Activated T-cell treated with anti-CD3 and anti-CD28 coated beads for 24 hours (primary cell): ENCODE results near the gene PTPRU.
"Not testable (repeated sequence)": the region's sequence is repeated elsewhere in the genome, so short reads cannot be mapped to it uniquely, and the experiment has no call there.

Source experiments
- DNase-seq: peaks from one replicate; pipeline ENCODE4 v3.0.0-alpha.2; 2020; ENCODE audit warnings: low read depth

PTPRU gene

GRCh38 chr1:29222260-29222659 is 14.1 kb upstream of the PTPRU start:
- DNase-seq = not testable (repeated sequence)

- DNase-seq = no peak
Observed at GRCh38 chr1:29222686-29223085, 13.6 kb upstream of the PTPRU start.

GRCh38 chr1:29223521-29223920 is 12.8 kb upstream of the PTPRU start:
- DNase-seq = no peak

- no peak for DNase-seq
Observed at GRCh38 chr1:29224356-29224837, 11.9 kb upstream of the PTPRU start.

GRCh38 chr1:29225361-29225760 is 11.0 kb upstream of the PTPRU start:
- DNase-seq = no peak

- DNase-seq = no peak
Observed at GRCh38 chr1:29227511-29227910, 8.8 kb upstream of the PTPRU start.

- no peak for DNase-seq
Observed at GRCh38 chr1:29230204-29230552, 6.1 kb upstream of the PTPRU start.

GRCh38 chr1:29230553-29231378 is 5.6 kb upstream of the PTPRU start, which contains the start of gene MECR:
Gene MECR (minus strand): TSS chr1:29230934. CDS start chr1:29230906, 28 bp downstream.
- DNase-seq = peak; percentile 95

- no peak for DNase-seq
Observed at GRCh38 chr1:29232387-29232786, 3.9 kb upstream of the PTPRU start.

GRCh38 chr1:29233693-29234092 is 2.6 kb upstream of the PTPRU start:
- no peak for DNase-seq

GRCh38 chr1:29234471-29234870 is 1.9 kb upstream of the PTPRU start:
- no peak for DNase-seq

- not testable (repeated sequence) for DNase-seq
Observed at GRCh38 chr1:29234881-29235280, 1.4 kb upstream of the PTPRU start.

GRCh38 chr1:29236712-29237128 is 398 bp downstream of the PTPRU start:
- no peak for DNase-seq

GRCh38 chr1:29237129-29237821 is 953 bp downstream of the PTPRU start:
- DNase-seq = no peak

- DNase-seq = no peak
Observed at GRCh38 chr1:29237852-29238619, 1.7 kb downstream of the PTPRU start.

- no peak for DNase-seq
Observed at GRCh38 chr1:29238620-29239002, 2.3 kb downstream of the PTPRU start.

- no peak for DNase-seq
Observed at GRCh38 chr1:29239142-29239541, 2.8 kb downstream of the PTPRU start.

- DNase-seq = no peak
Observed at GRCh38 chr1:29240400-29240837, 4.1 kb downstream of the PTPRU start.

GRCh38 chr1:29240986-29241385 is 4.7 kb downstream of the PTPRU start:
- DNase-seq = no peak

- DNase-seq = no peak
Observed at GRCh38 chr1:29243023-29243870, 6.9 kb downstream of the PTPRU start.

- no peak for DNase-seq
Observed at GRCh38 chr1:29243871-29244200, 7.5 kb downstream of the PTPRU start.

- no peak for DNase-seq
Observed at GRCh38 chr1:29245261-29245660, 8.9 kb downstream of the PTPRU start.
